HG02571 (cell line): Measurements from ENCODE around the gene TMEM87A.
A peak's percentile ranks its signal among the peaks of the same experiment; 100 is the strongest.

Source experiments
- ATAC-seq: cut with Tn5 transposase; IDR thresholded peaks from one replicate; pipeline ENCODE4 v1.9.1; 2021; ENCODE audit warnings: mild to moderate bottlenecking, moderate library complexity; ENCODE audit not compliant: unreplicated experiment

The TMEM87A gene

DNA sequence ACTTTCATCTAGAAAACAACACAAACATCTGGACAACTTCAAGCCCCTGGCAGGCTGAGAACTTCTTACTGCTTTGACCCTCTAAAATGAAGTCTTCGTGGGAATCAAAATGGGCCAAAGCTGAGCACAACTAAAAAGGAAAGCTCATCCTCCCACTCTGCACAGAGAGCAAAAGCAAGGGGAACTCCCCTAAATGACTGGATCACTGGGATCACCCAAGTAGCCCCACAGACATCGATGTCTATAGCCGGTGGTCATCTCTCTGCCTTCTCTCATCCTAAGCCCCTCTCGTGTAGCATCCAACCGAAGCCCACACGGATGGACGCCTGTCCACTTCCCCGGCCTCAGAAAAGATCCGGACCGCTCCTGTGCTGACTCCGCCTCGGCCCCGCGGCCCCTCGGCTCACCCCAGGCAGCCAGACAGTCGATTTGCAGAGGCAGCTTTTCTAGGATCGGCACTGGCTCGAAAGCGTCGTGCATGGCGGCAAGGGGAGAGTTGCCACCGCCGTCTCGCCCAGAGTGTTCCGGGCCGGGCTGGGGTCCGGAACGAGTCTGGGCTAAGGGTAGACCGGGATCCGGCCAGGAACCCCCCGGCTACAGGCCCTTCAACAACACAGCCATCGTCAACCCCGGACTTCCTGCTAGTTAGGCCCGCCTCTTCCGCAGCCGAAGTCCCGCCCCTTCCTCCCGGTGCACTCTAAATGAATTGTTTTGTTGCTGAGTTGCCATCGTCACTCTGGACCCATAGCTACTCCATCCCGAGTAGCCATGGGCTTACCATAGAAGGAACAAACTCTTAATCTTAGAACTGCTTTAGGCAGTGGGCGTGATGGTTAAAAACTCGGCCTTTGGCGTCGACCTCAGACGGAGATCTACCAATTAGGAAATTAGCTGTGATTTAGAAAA is 65.3 kb downstream of the TMEM87A start, which contains the start of gene VPS39:
Gene VPS39, minus strand, starts transcription at position 631 of the 906 bp plus-strand sequence. Its CDS starts 151 bp downstream, at position 480.
- peak; percentile 87 for ATAC-seq

DNA sequence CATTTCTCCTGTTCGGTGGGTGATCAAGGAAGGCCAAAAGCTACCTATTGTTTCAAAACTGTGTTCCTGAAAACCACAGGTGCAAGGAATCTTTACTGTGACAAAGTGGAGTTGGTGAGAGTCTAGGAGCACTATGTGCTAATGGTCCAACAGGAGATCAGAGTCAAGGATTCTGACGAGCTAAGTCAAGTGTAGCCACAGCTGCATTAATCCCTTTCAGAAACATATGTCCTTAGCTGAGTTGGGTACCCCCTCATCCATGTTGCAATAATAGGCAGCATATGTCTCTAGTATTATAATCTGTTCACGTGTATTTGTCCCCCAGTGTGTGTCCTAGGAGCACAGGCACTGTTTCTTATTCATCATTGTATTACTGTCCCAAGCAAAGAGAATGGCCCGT is 66.8 kb downstream of the TMEM87A start:
- no peak for ATAC-seq

DNA sequence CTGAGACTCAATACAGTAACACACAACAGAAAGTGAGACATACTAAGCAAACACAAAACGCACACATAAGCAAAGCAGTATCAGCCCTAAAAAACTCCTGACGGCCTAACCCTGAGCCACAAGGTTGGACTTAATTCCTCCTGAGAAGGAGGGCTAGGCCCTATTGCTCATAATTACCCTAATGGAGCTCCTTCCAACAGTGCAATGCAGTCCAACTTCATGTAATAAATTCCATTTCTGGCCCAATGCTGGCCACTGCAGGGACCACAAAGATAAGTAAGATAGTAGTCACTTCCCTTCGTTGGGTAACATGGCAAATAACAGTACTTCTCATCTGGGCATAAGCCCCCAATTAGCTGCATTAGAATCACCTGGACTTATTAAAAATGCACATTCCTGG is 69.3 kb downstream of the TMEM87A start:
- no peak for ATAC-seq

GRCh38 chr15:42202653-42203052 is 70.6 kb downstream of the TMEM87A start:
- ATAC-seq, result no peak

- ATAC-seq, result no peak
Measured at GRCh38 chr15:42201801-42202200, 71.4 kb downstream of the TMEM87A start.

DNA sequence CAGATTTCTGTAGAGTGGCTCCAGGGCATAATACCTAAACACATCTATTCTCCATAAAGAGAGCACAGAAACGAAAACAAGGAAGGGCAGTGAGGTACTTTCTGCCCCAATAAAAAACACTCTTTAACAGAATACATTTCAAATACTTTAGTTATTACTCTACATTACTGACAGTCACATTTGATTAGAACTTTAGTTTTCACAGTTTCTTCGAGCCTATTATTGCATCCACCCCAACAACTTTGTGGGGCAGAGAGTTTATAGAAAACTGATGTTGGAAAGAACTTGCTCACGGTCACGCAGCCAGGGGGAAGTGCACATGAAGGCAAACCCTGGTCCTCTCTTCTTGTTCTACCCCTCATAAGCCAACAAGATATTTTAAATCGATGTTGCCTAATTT is 74.1 kb downstream of the TMEM87A start:
- ATAC-seq, result no peak

DNA sequence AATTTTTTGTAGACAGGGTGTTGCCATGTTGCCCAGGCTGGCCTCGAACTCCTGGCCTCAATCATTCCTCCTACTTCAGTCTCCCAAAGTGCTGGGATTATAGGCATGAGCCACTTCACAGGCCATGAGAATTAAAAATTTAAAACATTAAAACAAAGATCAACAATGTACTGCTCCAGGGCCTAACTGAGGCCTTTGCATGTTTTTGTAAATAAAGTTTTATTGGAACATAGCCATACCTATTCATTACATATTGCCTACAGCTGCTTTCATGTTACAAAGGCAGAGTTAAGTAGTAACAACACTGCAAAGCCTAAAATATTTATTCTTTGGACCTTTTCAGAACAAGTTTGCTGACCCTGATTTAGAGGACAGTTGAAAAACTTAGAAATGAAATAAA is 74.7 kb downstream of the TMEM87A start:
- ATAC-seq, result no peak

- ATAC-seq, result no peak
Measured at GRCh38 chr15:42194513-42194912, 78.7 kb downstream of the TMEM87A start.

DNA sequence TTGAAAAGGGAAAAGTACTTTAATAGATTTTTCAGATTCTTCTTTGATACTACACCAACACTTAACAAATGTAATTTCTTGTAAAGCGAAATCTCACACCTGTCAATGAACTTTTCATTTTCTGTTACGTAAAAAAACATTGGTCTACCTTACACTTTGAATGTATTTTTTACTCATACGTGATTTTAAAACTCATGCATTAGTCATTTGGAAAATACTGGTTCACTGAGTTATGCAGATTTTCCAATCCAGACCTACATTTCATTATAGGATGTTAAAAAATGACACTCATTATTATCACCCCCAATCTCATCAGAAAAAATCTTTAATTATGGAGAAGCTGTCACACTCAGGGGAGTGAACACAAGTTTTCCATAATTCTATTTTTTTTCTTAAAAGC is 79.8 kb downstream of the TMEM87A start:
- no peak for ATAC-seq

DNA sequence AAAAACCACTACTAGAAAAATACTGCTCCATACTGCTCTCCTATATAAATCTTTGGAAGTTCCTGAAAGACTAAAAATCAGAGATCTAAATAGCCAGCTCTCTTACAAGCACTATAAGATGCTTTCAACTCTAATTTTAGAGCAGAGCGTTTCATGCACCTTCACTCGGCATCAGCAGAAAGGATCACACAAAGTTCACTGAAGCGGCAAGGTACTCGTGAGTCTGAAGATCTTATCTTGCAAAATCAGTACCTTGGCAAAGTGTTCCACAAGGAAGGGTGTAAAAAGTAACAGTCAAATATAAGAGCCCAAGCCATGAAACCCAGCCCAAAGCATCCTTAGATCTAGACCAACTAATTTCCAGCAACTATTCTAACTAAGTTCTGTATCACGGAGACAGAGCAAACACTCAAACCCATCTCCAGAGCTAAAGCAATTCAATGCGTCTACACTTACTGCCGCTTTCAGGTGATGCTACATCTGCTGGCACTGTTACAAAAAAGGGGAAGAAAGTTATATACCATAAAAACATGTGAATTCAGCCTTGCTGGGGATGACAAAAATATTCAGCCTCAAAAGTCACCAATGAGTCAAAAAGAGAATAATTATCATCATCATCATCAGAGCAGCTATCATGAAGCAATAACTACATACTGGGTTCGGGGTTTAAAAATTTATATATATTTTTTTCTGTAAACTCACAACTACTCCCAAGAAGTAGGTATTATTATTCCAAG is 81.5 kb downstream of the TMEM87A start:
- ATAC-seq, result no peak

DNA sequence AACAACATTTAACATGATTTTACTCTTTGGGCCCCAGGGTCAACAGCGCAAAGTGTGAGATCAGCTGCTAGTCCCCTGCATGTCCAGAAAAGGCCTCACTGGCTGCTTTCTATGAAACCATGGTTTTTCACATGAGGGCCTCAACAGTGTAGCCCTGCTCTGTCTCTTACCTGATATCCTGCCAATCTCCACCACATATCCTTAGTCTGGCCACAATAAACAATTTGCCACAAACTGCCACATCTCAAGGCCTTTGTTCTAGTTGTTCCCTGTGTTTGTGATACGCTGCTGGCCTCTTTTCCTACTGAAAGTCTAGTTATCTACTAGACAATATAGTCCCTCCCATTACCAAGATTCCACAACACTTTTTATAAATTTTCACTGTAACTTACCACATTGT is 82.9 kb downstream of the TMEM87A start:
- no peak for ATAC-seq

- no peak for ATAC-seq
Measured at GRCh38 chr15:42185801-42186200, 87.4 kb downstream of the TMEM87A start.

GRCh38 chr15:42184736-42185135 is 88.5 kb downstream of the TMEM87A start:
- no peak for ATAC-seq

GRCh38 chr15:42184296-42184695 is 88.9 kb downstream of the TMEM87A start:
- ATAC-seq, result no peak

GRCh38 chr15:42182961-42183360 is 90.3 kb downstream of the TMEM87A start:
- ATAC-seq, result no peak

GRCh38 chr15:42182328-42182886 is 90.8 kb downstream of the TMEM87A start:
- ATAC-seq, result no peak

DNA sequence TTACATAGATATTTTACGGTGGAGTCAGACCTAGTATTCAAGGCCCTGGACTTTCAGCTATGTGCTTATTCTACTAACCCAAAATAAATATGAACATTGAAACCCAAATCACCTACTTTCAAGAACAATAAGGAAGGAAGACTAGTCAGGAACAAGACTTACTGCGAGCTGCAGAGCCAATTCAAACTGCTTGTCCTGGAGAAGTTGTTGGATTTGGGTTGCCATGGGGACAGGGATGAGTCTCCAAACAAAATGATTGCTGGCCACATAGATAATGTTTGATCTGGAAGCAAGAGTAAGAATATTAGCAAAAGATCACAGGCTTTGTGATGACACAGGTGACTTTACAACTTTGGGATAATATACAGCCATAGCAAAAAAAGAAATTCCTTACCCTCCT is 95.2 kb downstream of the TMEM87A start:
- ATAC-seq, result no peak

- ATAC-seq, result no peak
Measured at GRCh38 chr15:42175671-42176070, 97.6 kb downstream of the TMEM87A start.

GRCh38 chr15:42172475-42172874 is 100.8 kb downstream of the TMEM87A start:
- ATAC-seq, result no peak

DNA sequence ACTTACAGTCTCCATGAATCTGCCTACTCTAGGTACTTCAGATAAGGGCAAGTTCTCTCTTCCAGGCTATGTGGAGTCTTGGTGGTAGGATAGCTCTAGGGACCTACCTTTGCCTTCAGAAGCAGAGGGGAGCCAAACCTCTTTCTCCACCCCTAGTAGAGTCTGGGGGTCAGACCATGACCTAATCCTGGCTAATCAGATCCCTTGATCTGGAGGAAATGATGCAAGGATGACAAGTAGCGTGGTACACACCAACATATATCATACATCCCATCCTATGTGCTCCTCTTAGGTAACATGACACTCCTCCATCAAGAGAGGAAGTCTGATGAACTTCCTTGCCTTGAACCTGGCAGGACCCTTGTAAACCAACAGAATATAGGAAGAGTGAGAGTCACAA is 101.4 kb downstream of the TMEM87A start:
- ATAC-seq, result no peak

GRCh38 chr15:42171122-42171521 is 102.1 kb downstream of the TMEM87A start:
- no peak for ATAC-seq
